ENCODE measurements around the gene TTC19.

- TF ChIP-seq POLR2A (IDR thresholded peaks at IDR 0.05) (no peak), CTCF (IDR thresholded peaks at IDR 0.05) (no peak), EP300 (IDR thresholded peaks at IDR 0.05) (no peak)
Measured at GRCh38 chr17:15978606-15979005, 21.0 kb upstream of the TTC19 start.
